ENCODE measurements around the gene NANOS2.

The NANOS2 gene

DNA sequence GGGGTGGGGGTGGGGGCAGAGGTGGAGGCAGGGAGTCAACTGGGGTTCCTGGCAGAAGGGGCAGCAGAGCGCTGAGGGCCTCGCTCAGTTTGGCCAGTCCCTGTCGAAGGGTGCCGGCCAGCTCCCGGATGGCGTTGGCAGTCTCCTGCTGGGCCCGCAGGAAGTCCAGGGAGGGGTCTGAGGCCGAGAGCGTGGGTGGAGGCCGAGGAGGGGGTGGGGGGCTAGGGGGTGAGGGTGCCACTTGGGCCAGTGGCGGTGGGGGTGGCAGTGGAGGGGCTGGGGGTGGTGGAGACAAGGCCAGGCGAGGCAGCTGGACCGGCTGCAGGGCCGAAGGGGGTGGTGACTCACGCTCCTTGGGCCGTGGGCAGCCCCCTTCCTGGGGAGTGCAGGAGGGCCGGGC is 23.7 kb downstream of the NANOS2 start:
- no peak for DNase-seq

DNA sequence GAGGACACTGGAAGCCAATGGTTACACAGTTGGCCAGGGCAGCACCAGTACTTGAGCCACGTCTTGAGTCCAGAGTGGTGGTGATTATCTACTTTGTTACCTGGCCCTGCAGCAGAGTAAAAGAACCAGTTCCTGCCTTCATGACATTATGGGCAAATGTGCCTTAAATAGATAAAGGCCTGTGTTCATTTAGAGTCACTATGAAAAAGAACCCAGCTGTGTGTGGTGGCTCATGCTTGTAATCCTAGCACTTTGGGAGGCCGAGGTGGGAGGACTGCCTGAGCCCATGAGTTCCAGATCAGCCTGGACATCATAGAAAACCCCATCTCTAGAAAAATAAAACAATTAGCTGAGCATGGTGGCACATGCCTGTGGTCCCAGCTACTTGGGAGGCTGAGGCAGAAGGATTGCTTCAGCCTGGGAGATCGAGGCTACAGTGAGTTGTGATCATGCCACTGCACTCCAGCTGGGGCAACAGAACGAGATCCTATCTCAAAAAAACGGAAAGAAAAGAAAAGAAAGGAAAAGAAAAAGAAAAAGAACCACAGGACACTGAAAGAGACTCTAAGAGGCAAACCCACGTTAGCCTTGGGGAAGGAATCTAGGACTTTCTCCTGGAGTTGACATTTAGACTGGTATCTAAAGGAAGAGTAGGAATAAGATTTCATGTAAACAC is 25.2 kb downstream of the NANOS2 start:
- DNase-seq = no peak

GRCh38 chr19:45887200-45887710 is 27.3 kb downstream of the NANOS2 start:
- DNase-seq = no peak

DNA sequence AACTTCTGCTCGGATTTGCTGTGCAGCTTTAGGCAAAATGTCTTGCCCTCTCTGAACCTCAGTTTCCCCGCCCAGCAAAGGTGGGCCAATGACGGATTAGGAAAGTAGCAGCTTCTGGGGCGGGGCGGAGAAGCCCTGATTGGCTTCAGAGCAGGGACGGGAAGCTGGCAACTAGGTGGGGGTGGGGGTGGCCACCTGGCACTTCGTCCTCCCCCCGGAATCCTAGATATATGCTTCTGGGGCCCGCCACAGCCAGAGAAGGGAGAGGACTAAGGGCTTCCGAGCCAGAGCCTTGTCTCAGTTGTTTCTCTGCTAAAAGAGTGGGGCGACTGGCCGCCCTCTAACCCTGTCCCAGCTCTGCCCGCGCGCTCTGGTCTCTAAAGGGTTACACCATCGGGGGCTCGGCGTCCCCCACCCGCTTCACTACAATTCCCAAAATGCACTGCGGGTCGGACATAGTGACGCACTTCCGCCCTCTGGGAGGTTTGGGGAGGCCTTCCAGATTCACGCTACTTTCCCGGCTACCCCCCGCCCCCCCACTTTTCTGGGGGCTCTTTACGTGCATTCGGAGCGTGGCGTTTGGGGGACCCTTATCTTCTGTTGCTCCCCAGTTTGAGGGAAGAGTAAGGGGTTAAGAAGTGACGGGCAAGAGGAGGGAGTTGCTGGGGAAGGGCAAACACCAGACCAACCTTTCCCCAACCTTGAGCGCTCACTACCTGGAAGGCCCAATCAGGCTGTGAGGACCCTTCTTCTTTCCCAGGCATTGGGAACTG is 28.0 kb downstream of the NANOS2 start:
- peak; percentile 96 for DNase-seq

DNA sequence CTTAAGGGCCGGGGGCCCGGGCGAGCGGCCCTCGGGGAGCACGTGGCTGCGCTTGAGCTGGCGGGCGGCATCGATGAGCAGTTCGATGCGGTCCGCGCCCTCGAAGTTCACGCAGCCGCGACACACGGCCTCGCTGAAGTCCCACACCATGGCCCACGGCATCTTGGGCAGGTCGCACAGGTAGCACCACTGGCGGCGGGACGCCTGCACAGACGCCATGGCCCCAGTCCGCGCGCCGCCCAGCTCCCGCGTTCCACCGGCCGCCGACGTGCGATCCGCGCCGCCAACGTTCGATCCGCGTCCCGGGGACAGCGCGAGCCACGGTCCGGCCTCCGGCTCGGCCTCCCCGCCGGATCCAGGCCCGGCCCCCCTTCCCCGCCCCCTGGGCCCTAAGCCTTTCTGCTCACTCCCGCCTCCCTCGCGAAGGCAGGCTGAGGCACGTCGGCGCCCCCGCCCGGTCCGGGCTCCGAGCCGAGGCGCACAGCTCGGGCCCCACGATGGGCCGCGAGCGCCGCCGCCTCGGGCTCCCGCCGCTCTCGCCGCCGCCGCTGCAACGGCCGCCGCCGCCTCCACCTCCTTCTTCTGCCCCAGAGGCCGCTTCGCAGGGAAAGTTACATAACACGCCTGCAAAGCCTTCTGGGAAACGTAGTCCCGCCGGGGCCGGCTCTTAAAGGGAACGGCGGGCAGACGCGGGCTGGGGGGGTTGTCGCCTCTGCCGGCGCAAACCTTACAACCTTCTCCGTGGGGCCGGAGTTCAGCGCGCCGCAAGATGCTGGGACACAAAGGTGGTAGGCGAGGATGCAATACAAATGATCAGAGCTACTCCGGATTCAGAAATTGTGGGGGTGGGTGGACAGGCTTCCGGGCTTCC is 28.8 kb downstream of the NANOS2 start, which contains the start of gene IRF2BP1:
IRF2BP1 (minus strand) TSS at position 586 of the 871 bp plus-strand sequence; CDS start at position 219, 367 bp downstream.
- DNase-seq = peak; percentile 96

DNA sequence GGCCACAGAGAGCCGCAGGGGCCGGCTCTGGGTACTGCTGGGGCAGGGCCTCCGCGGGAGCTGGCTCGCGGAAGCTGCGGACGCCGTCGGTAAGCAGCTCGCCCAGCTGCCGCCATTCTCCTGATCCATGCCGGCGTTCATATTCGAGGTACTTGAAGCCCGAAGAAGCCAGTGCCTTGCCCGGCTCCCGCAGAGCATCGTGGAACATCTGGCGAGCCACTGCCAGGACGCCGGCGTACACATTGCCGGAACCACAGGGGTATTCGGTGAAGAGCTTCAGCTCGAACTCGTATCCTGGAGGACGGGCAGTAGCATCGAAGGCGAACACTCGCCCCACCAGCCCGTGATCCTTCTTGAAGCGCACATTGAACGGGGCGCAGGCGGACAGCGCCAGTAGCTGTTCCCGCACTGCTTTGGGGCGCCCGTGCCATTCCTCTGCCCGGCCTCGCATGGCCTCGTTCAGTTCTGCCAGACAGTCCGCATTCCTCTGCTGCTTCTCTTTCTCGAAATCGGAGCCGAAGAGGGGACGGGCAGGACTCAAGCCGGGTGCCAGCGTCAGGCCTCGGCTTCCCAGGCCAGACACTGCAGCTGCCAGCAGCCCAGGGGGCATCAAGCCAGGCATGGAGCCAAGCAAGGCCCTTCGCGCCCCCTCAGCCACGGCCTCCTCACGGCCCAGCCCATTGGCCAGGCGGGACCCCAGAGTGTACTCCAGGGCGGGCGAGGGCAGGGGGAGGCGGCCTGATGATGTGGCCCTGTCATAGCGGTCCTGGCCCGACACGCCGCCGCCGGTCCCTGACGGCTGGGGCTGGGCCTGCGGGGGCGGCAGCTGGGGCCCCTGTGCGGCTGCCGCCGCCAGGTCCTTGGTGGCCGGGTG is 29.7 kb downstream of the NANOS2 start:
- DNase-seq = peak; percentile 67

DNA sequence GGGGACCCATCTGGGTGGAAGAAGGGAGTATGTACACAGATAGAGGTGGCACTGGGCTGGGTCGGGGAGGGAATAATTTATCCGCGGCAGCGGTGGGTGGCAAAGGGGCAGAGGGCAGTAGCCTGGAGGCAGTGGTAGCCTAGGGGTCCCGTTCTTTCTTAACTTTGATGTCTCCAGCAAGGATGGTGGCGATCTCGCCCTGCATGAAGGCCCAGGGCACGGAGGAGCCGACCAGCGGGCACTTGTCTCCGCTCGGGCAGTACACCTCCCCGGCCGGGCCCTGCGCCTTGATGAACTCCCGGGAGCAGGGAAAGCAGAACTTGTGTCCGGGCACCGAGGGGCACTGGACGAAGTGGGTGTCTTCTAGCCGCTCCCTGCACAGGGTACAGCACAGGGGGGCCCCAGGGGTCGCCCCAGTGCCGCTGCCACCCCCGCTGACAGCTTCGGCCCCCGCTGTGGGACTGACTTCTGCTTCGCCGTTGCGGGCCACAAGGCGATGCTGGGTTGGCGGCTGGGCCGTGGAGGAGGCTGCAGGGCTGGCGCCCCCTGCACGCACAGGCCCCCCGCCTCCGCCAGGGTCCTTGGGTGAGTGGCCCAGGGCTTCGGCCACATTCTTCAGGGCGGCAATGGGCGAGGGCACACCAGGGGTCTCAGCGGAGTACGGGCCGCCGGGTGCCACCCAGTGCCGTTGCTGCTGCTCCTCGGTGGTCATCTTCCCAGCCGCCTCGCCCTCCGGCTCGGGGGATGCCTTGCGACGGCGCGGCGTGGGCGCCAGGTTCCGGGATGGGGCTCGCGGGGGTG is 30.5 kb downstream of the NANOS2 start:
- DNase-seq = peak; percentile 63

- DNase-seq = no peak
Measured at GRCh38 chr19:45883586-45883880, 31.0 kb downstream of the NANOS2 start.

DNA sequence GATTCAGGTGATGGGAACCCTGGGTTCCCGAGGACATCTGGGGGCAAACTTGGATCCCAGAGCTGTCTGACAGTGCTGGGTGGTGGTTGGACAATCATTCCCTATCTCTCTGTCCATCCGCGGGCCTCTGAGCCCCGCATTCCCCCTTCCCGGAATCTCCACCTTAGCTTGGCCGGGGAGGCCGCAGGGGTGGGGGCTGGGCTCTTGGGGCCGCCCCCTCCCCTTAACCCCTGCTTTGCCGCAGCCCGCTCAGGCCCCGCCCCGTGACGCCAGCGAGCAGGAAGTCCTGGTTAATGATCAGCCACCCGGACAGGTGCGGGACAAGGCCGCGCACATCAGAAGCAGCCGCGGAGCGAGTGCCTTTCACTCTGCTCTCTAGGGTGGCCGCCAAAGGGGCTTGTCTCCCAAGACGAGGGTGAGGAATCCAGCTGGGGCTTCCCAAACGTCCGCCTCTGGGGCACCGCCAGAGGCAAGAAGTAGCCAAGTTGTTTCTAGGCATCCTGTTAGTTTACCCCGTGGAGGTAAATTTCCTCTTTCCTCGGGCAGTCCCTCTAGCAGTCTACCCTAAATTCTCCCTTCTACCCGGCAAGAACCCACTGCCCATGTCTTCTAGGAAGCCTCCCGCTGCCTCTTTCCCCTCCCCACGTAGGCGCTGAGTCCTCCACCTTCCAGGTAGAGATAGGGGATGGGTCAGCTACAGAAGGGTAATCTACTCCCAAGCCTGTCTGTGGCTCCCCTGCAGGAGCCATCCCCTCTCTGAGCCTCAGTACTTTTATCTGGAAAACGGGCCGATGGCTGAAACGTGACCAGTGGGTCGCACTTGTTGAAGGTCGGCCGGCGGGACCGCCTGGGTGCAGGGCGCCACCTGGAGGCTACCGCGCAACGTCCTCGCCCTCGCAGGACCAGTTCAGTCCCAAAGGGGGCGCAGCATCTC is 31.7 kb downstream of the NANOS2 start:
- DNase-seq = peak; percentile 94

DNA sequence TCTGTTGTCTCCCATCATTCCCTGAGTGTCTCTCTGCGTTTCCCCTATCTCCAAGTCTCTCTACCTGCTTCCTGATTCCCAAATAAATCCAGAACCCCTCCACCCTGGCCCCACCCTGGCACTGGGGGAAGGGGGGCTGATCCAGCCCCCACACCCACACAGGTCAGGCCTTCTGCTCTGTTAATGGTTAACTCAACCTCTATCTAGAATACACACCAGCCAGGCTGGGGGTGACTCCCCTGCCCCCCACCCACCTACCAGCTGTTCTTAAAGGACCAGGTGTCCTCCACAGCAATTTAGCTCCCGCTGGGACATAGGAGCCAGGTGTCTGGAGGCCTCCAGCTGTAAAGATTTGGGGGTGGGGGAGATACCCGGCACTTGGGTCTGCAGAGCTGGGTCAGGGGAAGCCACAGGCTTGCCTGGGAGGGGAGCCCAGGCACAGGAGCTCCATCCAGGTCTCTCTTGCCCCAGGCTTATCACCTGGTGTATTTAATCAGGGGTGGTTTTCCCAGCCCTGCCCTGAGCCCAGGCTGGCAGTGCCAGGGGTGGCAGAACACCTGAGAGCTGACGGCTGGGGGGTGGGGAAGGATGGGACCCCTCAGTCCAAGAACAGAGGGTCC is 32.6 kb downstream of the NANOS2 start:
- DNase-seq = no peak

DNA sequence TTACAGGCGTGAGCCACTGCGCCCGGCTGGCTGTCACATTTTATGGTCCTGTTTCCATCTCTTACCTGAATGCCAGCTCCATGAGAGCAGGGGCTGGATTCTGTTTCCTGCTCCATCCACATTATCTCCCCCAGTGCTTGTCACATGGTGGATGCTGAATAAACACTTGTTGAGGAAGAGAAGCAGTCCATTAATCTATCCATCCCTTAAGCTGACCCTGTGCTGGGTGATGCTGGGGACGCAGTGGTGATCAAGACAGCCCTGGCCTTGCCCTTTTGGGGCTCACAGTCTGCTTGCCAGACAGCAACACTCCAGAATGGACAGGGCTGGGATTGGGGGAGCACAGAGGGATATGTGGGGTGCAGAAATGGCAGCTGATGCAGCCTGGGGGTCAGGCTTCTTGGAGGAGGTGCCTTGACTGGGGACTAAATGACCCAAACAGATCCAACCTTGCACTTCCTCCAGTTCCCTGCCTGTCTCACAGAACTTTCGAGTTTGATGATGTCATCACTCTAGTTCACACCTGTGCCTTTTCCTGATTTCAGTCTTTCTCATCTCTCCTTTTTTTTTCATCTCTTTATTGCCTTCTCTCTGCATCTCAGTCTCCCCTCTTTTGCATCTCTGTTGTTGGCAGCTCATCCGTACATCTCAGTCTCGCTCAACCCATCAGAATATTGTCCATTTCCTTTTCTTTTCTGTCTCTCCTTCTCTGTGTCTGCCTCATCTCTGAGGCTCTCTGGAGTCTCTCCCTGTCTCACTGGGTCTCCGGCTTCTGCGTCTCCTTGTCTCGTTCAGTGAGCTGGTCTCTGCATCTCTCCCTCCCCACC is 33.3 kb downstream of the NANOS2 start:
- no peak for DNase-seq

DNA sequence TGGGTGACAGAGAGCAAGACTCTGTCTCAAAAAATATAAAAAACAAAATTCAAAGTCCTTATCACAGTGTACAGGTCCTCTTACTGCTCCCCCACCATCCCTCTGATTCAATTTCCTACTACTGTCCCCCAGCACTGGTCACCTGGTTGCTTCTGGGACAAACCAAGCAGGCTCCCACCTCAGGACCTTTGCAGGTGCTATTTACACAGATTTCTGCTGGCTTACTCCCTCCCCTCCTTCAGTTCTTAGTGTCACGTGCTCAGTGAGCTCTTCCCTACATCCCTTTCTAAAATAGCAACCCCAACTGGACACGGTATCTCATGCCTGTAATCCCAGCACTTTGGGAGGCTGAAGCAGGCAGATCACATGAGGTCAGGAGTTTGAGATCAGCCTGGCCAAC is 34.6 kb downstream of the NANOS2 start:
- DNase-seq = no peak

- no peak for DNase-seq
Measured at GRCh38 chr19:45879055-45879454, 35.5 kb downstream of the NANOS2 start.

- no peak for DNase-seq
Measured at GRCh38 chr19:45878043-45878794, 36.4 kb downstream of the NANOS2 start.

GRCh38 chr19:45876411-45877197 is 38.0 kb downstream of the NANOS2 start:
- DNase-seq = peak; percentile 73

DNA sequence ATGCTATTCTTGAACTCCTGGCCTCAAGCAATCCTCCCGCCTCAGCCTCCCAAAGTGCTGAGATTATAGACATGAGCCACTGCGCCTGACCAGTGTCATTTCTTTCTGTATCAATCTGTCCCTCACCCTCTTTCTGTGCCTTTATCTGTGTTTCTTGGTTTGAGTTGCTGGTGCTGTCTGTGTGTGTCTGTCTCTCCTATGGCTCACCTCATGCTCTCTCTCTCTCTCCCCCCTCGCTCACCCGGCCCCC is 38.5 kb downstream of the NANOS2 start:
- no peak for DNase-seq

GRCh38 chr19:45874620-45874966 is 40.0 kb downstream of the NANOS2 start:
- DNase-seq = no peak

Data from activated effector memory CD4-positive, alpha-beta T cell treated with anti-CD3 and anti-CD28 coated beads, Interleukin-2, amount 50 U/mL, for 16 hours (primary cell).